GM18517 (cell line): Measurements from ENCODE around the gene HIBADH.

ENCODE experiments used
- ATAC-seq: cut with Tn5 transposase; IDR thresholded peaks from one replicate; pipeline ENCODE4 v1.9.1; 2021; ENCODE audit warnings: mild to moderate bottlenecking, moderate library complexity; ENCODE audit not compliant: unreplicated experiment

The HIBADH gene

DNA sequence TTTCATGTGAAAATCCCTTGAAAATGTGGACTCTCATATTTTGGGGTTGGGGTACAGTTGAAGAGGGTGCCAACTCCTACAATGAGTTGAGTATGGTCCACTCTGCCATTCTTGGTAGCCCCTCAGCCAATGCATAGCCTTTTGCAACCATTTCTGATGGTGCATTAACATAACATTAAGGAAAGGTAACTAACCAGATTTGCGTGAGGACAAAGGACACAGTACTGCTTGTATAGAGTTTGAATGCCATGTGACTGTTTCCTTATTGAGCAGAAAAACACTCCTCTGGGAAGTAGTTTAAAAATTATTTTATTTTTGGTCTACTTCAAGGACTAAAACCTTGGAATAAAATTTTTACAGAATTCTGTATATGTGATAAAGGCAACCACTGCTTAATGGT lies 107.9 kb downstream of the HIBADH start:
- no peak for ATAC-seq

DNA sequence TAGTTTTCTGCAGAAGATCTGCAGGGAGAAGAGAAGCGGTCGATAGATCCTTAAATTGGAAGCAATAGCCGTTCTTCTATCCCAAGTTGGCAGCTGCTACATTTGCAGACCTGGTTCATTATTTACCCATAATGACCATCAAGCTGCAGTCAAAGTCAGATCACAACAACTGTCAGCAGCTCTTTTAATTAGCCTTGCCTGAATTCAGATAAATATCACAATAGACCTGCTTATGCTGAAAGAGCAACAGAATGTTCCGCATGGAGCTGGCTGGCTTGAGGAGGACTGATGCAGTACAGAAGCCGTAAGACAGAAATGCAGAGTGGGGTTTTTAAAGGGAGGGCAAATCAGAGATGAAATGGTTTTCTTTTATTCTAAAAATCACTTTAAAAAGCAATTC lies 109.4 kb downstream of the HIBADH start:
- ATAC-seq: no peak

DNA sequence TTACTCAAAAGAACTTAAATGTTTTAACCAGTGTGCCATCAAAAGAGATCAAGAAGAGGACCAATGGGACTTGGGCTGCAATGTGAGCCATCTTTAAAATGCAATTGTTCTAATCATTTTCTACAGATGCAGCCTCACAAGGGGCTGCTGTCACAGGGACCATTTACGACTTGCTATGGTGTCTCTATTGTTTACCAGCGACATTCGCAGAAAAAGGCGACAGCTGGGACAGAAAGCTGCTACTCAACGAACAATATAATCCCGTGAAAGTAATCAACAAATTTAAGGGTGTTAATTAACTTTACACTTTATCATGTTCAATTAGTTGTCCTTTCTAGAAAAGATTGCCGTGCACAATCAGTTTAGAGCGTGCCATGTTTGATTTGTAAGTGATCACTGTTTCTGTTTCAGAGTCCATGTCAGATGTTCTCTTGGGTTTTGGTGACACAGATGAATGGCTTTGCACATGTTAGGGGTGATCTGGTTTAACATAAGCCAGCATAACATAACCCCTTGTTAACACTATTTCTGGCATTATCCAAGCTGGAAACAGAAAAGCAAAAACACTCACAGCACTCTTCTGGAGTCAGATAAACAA lies 110.8 kb downstream of the HIBADH start:
- ATAC-seq: no peak

DNA sequence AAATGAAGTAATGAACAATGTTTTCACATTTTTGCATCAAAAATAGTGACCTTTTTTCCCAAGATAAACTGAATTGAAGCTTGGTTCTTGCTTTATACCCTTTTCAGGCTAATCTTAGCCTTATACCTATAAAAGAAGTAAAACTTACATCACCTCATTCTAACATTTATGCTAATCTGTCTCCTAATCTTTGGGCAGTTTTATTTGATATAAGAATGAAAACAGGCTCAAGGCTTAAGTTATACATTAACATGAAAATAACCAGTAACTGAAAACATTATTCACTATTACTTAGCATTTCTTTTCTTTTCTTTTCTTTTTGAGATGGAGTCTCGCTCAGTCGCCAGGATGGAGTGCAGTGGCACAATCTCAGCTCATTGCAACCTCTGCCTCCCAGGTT lies 113.1 kb downstream of the HIBADH start:
- no peak for ATAC-seq

DNA sequence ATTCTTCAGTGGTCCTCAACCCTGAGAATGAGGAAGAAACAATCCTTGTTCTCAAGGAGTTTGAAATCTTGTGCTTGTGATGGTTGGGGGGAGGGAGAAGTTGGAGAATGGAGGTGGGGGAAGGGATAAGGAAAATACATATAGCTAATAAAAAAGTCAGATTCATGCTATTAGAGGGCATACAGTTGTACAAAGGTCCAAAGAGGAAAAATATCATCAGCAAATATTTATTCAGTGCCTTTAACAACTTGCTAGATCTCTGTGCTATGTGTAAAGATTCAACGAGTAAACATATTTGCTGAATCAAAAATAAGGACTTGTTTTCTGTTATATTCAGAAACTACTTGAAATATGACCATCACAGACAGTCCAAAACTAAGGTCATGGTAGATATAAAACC lies 114.4 kb downstream of the HIBADH start:
- no peak for ATAC-seq

DNA sequence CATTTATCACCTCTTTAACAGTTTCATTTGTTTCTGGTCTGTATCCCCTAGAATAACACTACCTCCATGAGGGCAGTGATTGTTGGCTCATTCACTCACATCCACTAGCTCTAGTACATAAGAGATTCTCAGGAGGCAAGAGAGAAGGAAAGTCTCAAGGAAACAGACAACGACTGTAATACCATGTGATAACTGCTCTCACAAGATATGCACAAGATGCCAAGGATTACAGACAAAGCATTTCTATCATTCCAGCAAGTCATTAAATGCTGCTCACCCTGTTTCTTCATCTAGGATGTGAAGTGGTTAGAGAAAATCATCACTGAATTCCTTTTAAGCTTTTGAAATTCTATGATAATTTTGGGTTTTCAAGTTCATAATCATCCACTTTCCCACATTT lies 115.3 kb downstream of the HIBADH start:
- ATAC-seq: no peak

DNA sequence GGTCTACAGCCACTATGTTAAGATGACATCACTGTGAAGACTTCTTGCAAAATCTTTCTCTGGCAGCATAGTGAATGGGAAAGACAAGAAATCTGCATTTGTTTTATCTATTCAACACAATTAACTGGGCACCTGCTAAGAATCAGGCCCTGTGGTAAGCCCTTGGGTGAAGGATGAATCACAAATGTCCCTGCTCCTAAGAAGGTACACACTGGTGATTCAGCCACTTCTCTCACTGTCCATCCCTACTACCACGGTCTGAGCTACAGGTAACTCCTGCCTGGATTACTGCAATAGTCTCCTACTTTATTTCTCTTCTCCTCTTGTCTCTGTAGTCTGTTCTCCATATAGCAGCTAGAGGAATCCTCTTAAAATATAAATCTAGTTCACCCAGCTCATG lies 116.1 kb downstream of the HIBADH start:
- no peak for ATAC-seq

DNA sequence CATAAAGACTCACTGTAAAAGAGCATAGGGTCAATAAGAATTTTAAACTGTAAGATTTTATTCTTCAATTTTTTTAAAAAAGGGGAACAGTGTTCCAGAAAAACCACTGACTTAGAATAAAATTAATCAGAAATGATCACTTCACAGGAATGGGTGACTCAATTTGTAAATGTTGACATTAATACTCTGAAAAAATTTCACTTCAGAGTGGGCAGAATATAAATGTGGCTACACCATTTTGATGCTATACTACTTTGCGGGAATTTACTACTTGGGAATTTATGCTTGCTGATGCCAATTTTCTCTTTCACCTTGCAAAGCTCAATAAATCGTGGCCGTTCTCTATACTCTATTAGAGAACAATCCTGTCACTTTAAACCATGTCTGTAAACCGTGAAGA lies 126.9 kb downstream of the HIBADH start:
- no peak for ATAC-seq

DNA sequence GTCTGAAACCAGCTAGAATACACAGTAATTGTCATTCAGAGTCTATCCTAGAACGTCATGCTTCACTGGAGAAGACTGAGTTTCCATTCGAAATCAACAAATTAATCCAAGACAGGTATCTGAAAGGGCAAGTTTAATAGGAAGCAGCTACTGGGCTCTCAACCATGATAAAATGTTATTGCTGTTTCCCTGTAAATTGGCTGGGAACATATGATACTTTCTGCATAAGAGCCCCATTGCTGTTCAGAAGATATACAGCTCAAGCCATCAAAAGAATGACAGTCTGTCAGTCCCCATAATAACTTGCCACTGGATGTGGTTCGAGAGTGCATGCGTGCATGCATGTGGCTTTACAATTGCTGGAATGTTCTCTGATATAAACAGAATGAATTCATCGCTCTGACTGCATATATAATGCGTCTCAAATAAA lies 129.0 kb downstream of the HIBADH start:
- no peak for ATAC-seq

DNA sequence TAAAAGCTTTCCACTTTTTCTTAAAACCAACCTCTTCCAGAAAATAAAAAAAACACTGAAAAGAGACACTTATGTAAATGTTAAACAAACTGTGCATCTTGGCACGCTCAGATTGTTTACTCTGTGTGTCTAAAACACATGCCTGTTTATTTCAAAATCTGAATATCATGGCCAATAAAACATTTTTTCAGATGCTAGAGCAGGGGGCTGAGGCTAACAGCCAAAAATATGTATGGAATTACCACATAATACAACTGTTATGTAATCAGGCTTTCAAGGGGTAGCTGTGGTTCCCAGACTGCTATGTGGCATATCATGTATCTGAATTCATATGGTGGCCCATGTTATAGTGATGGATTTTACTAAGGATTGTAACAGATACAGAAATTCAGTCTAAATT lies 130.4 kb downstream of the HIBADH start:
- ATAC-seq: no peak

DNA sequence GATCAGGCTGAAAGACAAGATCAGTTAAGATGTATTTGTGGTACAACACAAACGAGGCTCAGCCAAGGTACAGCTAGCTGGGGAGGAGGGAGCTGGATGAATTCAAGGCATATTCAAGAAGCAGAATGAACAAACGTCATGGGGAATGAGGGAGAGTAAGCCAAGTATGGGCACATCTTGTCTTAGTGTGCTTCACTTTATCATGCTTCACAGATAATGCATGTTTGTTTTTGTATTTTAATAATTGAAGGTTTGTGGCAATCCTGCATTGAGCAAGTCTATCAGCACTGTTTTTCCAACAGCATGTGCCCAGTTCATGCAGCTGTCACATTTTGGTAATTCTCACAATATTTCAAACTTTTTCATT lies 135.4 kb downstream of the HIBADH start:
- no peak for ATAC-seq

DNA sequence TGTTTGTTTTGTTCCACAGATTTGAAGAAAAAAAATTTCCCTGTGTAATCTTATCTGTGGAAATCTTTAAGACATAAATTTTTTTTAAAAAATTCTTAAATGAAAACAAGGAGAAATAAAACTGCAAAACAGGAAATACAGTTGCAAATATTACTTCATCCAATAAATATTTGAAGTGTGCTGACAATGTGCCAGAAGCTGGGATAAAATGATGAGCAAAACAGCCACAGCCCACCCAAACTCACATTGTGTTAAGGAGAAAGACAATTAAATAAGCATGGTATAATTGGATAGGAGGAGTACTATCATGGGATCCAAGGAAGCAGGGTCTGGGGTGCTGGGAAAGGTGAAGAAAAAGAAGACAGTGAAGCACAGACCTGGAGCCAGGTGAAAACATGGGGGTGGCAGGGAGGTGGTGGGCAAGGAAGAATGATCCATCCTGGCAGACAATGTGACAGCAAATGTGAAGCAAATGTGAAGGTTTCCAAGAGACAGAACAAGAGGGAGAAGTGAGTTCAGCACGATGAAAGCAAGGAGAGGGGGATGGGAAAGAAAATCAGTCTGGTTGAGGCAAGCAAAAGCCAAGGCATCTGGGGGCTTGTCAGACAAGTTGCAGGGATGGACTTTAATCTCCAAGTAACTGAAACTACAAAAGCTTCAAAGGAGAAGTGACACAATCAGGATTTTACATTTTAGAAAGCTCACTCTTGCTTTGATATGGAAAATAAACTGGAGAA lies 135.9 kb downstream of the HIBADH start:
- ATAC-seq: no peak

DNA sequence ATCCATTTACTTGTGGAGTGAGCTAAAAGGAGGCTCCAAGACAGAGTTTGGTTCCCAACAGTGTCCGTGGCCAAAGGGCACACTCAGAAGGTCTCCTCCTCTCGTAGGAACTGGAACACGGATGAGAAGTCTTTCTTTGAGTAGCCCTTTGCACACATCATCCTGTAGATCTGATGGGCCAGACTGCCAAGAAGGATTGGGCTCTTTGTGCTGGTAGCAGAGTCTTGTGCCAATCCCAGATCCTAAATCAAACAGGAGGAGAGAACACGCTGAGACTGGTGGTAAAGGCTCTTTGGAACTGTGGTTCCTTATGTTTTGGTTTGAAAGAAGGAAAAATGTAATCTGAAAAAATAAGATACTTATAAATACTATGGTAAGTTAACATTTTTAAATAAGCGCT lies 136.6 kb downstream of the HIBADH start:
- ATAC-seq: no peak

DNA sequence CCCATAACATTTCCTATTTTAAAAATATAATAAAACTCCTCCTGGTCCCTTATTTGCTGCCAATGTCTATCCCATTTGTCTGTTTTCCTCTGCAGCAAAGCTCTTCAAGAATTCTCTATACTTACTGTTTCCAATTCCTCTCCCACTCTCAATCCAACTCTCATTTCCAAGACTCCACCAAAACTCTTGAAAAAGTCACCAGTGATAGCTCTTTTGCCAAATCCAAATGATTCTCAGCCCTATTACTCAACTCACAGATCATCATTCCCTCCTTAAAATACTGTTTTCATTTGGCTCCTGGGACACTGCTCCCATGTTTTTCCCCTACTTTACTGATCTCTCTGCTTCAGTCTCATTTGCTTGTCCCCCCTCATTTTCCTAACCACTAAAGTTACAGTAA lies 139.4 kb downstream of the HIBADH start:
- no peak for ATAC-seq

DNA sequence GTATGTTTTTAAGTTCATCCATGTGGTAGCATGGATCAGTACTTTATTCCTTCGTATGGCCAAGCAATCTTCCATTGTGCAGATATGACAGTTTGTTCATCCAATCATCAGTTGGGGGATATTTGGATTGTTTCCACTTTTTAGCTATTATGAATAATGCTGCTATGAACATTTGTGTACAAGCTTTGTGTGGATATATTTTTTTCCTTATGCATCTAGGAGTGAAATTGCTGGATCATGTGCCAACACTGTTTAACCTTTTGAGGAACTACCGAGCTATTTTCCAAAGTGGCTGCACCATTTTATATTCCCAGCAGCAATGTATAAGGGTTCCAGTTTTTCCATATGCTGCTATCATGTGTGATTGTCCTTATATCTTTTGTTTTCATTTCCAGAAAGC lies 140.1 kb downstream of the HIBADH start:
- no peak for ATAC-seq

DNA sequence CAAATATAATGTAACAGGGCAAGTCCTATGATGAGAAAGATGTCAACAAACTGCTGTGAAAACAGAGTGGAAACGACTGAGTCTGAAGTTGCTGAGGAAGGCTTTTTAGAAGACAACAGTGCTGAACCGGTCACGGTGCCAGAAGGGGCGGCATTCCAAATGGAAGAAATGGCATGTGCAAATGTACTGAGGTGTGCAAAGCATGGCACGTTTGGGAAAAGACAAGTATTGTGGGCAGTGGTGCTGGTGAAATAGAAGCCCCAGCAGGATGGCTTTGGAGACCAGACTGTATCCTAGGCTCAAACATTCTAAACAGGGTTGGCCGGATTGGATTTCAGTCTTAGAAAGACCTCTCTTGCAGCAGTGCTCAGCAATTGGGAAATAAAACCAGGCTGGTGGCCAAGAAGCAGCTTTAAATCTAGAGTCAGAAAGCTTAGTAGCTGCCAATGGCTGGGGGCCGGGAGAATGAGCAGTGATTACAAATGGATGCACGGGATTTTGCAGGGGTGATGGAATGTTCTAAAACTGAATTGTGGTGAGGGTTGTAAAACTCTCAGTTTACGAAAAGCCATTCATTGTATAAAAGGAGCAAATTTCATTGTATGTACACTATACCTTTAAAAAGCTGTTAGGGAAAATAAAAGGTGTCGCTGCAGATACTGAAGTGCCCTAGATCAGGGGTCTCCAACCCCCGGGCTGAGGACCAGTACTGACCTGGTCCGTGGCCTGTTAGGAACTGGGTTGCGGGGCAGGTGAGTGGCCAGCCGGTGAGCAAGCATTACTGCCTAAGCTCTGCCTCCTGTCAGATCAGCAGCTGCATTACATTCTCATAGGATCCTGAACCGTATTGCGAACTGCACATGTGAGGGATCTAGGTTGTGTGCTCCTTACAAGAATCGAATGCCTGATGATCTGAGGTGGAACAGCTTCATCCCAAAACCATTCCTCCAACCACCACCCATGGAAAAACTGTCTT lies 141.6 kb downstream of the HIBADH start:
- no peak for ATAC-seq

DNA sequence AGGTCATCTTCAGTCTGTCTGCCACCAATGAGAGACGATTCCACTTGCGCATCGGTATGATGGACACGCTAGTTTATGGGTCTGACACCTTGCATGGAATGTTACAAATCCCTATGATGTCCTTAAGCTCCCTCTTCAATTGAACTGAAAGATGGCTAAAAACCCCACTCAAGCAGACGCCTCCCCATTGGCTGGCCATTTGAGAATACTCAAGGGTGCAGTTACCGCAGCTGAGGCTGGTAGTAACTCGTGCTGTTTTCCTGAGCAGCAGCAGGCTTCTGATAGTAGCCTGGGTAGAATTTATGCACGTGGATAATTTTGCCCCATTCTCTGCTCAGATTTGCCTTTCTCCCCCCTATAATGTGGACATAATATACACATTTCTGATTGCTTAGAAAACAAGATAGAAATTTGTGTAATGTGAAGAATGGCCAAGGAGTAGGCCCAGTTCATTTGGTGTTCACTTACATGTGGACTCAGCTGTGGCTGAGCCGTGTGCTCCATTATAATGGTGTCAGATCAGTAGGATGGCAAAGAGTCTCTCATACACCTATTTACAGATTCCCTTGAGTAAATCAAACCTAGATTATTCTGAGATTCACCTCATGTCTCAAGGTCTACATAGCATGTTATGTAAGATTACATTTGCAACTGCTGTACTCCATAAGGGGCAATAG lies 142.8 kb downstream of the HIBADH start:
- ATAC-seq: no peak

DNA sequence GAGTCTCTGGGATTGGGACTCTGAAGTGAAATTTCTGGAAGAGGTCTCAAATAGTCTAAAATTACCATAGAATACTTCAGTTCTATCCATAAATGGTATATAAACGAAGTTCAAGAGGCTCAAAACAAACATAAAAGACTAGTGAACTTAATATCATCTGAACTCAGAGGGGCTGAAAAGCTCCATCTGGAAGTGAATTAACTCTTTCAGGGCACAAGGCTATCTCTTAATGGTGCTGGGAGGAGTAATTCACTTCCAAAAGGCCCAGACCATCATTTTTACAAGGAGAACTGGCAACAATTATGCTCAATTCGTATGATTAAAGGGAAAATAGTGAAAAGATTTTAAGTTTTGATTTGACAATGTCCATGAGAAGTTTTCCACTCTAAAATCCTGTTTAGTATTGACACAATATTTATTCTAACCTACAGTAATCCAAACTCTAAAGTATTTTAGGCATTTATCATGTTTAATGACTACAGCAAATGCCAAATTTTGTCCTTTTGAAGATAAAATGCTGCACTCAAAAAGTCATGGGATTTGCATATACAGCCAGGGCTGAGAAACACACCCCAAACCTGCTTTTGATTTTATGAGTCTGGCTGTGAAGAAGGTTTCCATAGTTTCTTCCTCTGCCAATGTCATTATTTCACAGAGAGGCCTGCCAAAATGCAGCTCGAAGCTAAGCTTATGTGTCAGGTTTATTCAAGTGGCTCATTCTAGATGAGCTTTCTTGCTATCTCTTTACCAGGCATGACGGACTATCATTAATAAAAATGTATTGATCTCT lies 143.9 kb downstream of the HIBADH start:
- ATAC-seq: no peak

DNA sequence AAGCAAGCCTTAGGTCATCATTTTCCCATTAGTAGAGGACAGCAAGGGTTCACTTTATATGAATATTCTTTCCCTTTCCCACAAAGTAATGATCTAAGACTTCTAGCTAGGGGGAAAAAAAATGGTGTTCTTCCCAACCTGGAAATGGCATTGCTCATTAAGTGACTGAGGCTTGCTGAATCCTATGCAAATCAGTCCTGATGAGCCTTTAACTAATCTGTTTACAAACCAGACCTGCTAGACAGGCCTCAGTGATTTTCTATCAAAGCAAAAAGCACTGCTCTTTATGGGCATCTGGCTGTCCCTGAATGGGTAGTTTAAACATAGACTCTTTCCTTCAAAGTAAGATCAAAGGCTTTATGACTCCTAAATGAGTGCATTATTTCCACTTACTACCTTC lies 146.3 kb downstream of the HIBADH start:
- no peak for ATAC-seq

DNA sequence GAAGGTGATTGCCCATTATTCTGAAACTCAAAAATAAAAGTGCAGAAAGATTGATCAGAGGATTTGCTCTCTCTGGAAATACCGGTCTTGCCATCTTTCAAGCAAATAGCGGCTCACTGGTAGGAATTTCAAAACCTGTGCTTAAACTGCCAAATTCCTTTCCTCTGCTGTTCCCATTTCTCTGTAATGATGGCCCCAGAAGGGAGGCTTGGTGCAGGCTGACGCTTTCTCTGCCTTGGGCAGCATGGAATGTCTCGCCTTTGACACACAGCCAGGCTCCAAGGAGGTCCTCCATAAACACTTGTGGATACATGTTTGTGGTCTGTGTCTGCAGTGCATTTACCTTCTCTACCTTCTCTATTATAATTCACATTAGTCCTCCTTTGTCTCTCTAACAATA lies 146.8 kb downstream of the HIBADH start:
- no peak for ATAC-seq
